ENCODE results near the gene DBT.
"Not testable (repeated sequence)": the region's sequence is repeated elsewhere in the genome, so short reads cannot be mapped to it uniquely, and the experiment has no call there.

- TF ChIP-seq POLR2A, CTCF (IDR thresholded peaks at IDR 0.05): not testable (repeated sequence)
Measured at GRCh38 chr1:100296997-100297396, 47.4 kb upstream of the DBT start.

Measured in testis (tissue), 2 donors.